Caco-2 (cell line): Measurements from ENCODE around the gene TPRA1. TPM values are rescaled to one million over a fixed set of nuclear protein-coding genes. Genes with fewer than 3 reads are reported as not detected.

Source experiments
- BruUV-seq: library from RNA; stranded (reverse); fragments of 400-500 nt; replicated peaks from 2 replicates; lab custom pipeline; 2021; lab: Mats Ljungman, UMichigan
- CTCF ChIA-PET: fragments of 300-600 bp; sonication (Branson Sonifier 250); formaldehyde crosslinking; loops from one replicate; lab custom pipeline; 2022; ENCODE audit warnings: antibody characterized with exemption; lab: Charles Lee
- POLR2A ChIA-PET: fragments of 300-600 bp; sonication (Branson Sonifier 250); formaldehyde crosslinking; loops from one replicate; lab custom pipeline; 2022; ENCODE audit warnings: antibody characterized with exemption; lab: Charles Lee
- DNase-seq, 2 experiments: peaks; one replicate each; pipeline versions ENCODE4 v3.0.0 to v3.0.0-alpha.2; 2020 to 2022
- H3K27me3 ChIP-seq: replicated peaks from 2 replicates; pipeline ENCODE4 v1.6.0; 2011; ENCODE audit warnings: low read length; ENCODE audit not compliant: control insufficient read depth, insufficient read depth
- H3K36me3 ChIP-seq: 2 replicates; pipeline ENCODE4 v1.5.1; 2011; ENCODE audit warnings: low read length; ENCODE audit not compliant: control insufficient read depth, insufficient read depth
- H3K4me1 ChIP-seq: fragments of 250-450 bp; sonication (Bioruptor Pico); 2 replicates; pipeline ENCODE4 v1.5.1; 2020; ENCODE audit warnings: mild to moderate bottlenecking
- H3K4me3 ChIP-seq: 2 replicates; pipeline ENCODE4 v1.5.1; 2011; ENCODE audit warnings: low read depth, mild to moderate bottlenecking, control low read depth, low read length
- H3K9me3 ChIP-seq: fragments of 250-450 bp; sonication (Bioruptor Pico); 2 replicates; pipeline ENCODE4 v1.5.1; 2020; ENCODE audit warnings: mild to moderate bottlenecking, moderate library complexity
- H3K27ac Mint-ChIP-seq: one replicate; pipeline ENCODE4 v1.8.0; 2022; ENCODE audit warnings: mixed read lengths; ENCODE audit not compliant: unreplicated experiment
- H3K27me3 Mint-ChIP-seq: one replicate; pipeline ENCODE4 v1.8.0; 2022; ENCODE audit warnings: mixed read lengths; ENCODE audit not compliant: insufficient read depth, unreplicated experiment
- H3K36me3 Mint-ChIP-seq: one replicate; pipeline ENCODE4 v1.8.0; 2022; ENCODE audit warnings: mild to moderate bottlenecking, mixed read lengths; ENCODE audit not compliant: insufficient read depth, unreplicated experiment
- H3K4me1 Mint-ChIP-seq: one replicate; pipeline ENCODE4 v1.8.0; 2022; ENCODE audit warnings: low read depth, mixed read lengths; ENCODE audit not compliant: unreplicated experiment
- H3K4me3 Mint-ChIP-seq: one replicate; pipeline ENCODE4 v1.8.0; 2022; ENCODE audit warnings: mild to moderate bottlenecking, moderate library complexity, mixed read lengths; ENCODE audit not compliant: unreplicated experiment
- H3K9me3 Mint-ChIP-seq: one replicate; pipeline ENCODE4 v1.8.0; 2022; ENCODE audit warnings: mixed read lengths; ENCODE audit not compliant: unreplicated experiment
- intact Hi-C: fragments of 100-400 bp; cut with micrococcal nuclease; formaldehyde crosslinking; loops from one replicate; pipeline ENCODE4 v1.10.0; 2022; ENCODE audit not compliant: unreplicated experiment
- total RNA-seq: library from RNA; stranded (reverse); gene quantifications from 2 replicates; pipeline ENCODE4 v1.2.3, GENCODE V29; 2022
- TF ChIP-seq, protein P1 (sequence below), 2 experiments: fragments of 200-600 bp in 1 of 2; IDR thresholded peaks; 1 replicate in 1 of 2; 2 replicates in 1 of 2; pipeline versions ENCODE4 v1.5.1 to v1.8.0; 2011 to 2022; ENCODE audit warnings: antibody characterized with exemption in 1 of 2, control low read depth in 1 of 2, inconsistent platforms in 1 of 2, low read depth in 1 of 2, low read length in 1 of 2, mild to moderate bottlenecking in 1 of 2, moderate library complexity in 1 of 2; ENCODE audit not compliant: insufficient read depth in 1 of 2, severe bottlenecking in 1 of 2, unreplicated experiment in 1 of 2

TPRA1 gene
- total RNA-seq, 1 experiment from 2014 or later = 34.5 TPM

DNA sequence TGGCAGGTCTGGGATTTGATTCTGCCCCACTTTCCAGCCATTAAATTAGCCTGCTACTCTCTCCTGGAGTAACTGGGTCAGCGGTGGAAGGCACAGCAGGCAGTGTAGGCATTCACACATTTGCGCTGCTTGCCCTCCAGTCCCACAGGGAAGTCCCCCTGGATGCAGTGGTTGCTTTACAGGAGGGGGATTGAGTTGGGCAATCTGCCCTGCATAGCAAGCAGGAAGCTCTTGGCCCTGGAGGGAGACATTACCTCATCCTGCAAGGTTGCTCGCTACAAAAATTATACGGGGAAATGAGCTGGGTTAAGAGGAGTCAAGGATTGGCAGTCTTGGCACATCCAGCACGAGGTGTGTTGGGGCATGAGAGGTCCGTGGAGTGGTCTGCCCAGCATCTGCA lies 22.4 kb upstream of the TPRA1 start:
- DNase-seq = no peak
- Histone ChIP-seq H3K4me3 (no peak overlapping the region), H3K4me1 (no peaks in the 10 kb centered on the region), H3K9me3 (no peaks in the 10 kb centered on the region), H3K36me3 (peaks cover 2% of the 10 kb centered on the region), H3K27me3 (no peaks in the 10 kb centered on the region)
- Mint-ChIP-seq H3K9me3 (no peaks in the 10 kb centered on the region), H3K4me1 (no peaks in the 10 kb centered on the region), H3K4me3 (no peak overlapping the region), H3K27me3 (no peaks in the 10 kb centered on the region), H3K27ac (no peak overlapping the region), H3K36me3 (peaks cover 86% of the 10 kb centered on the region)
- intact Hi-C loops = no loop called here
- ChIA-PET CTCF (no interaction called here), POLR2A (no interaction called here)
- TF ChIP-seq, protein P1, sequence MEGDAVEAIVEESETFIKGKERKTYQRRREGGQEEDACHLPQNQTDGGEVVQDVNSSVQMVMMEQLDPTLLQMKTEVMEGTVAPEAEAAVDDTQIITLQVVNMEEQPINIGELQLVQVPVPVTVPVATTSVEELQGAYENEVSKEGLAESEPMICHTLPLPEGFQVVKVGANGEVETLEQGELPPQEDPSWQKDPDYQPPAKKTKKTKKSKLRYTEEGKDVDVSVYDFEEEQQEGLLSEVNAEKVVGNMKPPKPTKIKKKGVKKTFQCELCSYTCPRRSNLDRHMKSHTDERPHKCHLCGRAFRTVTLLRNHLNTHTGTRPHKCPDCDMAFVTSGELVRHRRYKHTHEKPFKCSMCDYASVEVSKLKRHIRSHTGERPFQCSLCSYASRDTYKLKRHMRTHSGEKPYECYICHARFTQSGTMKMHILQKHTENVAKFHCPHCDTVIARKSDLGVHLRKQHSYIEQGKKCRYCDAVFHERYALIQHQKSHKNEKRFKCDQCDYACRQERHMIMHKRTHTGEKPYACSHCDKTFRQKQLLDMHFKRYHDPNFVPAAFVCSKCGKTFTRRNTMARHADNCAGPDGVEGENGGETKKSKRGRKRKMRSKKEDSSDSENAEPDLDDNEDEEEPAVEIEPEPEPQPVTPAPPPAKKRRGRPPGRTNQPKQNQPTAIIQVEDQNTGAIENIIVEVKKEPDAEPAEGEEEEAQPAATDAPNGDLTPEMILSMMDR (IDR thresholded peaks at IDR 0.05; ENCODE audit: insufficient read depth in 1 of 2, low read depth in 1 of 2, low read length in 1 of 2, severe bottlenecking in 1 of 2, unreplicated experiment in 1 of 2) = no peak
- no TSS peak for BruUV-seq

DNA sequence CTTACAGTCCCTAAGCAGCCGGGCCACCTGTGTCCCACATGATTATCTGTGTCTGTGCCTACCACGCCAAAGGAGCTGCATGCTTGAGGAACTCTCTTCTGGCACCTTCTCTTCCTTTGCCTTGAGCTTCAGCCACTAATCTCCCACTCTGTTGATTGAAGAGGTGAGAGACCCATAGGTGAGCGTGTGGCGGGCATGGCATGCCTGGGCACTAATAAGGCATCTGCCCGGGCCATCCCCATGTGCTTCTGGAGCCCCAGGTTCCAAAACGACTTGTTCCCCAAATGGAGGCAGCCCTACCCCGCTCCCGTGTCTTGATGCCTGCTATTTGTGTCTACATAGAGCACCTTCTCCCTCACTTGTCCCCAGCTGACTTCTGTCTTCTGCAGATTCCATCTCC lies 20.7 kb upstream of the TPRA1 start:
- no peak overlapping the region for H3K4me3 Mint-ChIP-seq
- CTCF ChIA-PET = no interaction called here
- no peaks in the 10 kb centered on the region for H3K27me3 ChIP-seq
- DNase-seq = no peak
- H3K9me3 ChIP-seq = no peaks in the 10 kb centered on the region
- peaks cover 2% of the 10 kb centered on the region for H3K36me3 ChIP-seq
- no peak overlapping the region for H3K27ac Mint-ChIP-seq
- no peak overlapping the region for H3K4me3 ChIP-seq
- no peaks in the 10 kb centered on the region for H3K4me1 ChIP-seq
- peaks cover 84% of the 10 kb centered on the region for H3K36me3 Mint-ChIP-seq
- TF ChIP-seq, protein P1 (IDR thresholded peaks at IDR 0.05; ENCODE audit: insufficient read depth in 1 of 2, low read depth in 1 of 2, low read length in 1 of 2, severe bottlenecking in 1 of 2, unreplicated experiment in 1 of 2) = no peak
- no peaks in the 10 kb centered on the region for H3K27me3 Mint-ChIP-seq
- no peaks in the 10 kb centered on the region for H3K4me1 Mint-ChIP-seq
- H3K9me3 Mint-ChIP-seq = no peaks in the 10 kb centered on the region
- intact Hi-C loops = no loop called here
- POLR2A ChIA-PET = interaction anchor here (0.6 kb wide), 1 partner anchor 1155 kb away, joined by 5 read pairs; no protein-coding TSS in a partner anchor
- no TSS peak for BruUV-seq

- Mint-ChIP-seq H3K27ac (no peak overlapping the region), H3K4me3 (no peak overlapping the region), H3K9me3 (no peaks in the 10 kb centered on the region), H3K27me3 (no peaks in the 10 kb centered on the region), H3K4me1 (no peaks in the 10 kb centered on the region), H3K36me3 (peaks cover 84% of the 10 kb centered on the region)
- Histone ChIP-seq H3K27me3 (no peaks in the 10 kb centered on the region), H3K4me1 (no peaks in the 10 kb centered on the region), H3K4me3 (no peak overlapping the region), H3K9me3 (no peaks in the 10 kb centered on the region), H3K36me3 (peaks cover 2% of the 10 kb centered on the region)
- BruUV-seq = no TSS peak
- no peak for DNase-seq
- ChIA-PET CTCF (no interaction called here), POLR2A (no interaction called here)
- TF ChIP-seq, protein P1 (IDR thresholded peaks at IDR 0.05; ENCODE audit: insufficient read depth in 1 of 2, low read depth in 1 of 2, low read length in 1 of 2, severe bottlenecking in 1 of 2, unreplicated experiment in 1 of 2) = no peak
- intact Hi-C loops = no loop called here
Measured at GRCh38 chr3:127610105-127610504, 19.6 kb upstream of the TPRA1 start.
